ENCODE measurements around the gene CELSR3. TPM values are rescaled to one million over a fixed set of nuclear protein-coding genes. Genes with fewer than 3 reads are reported as not detected.

The CELSR3 gene
- total RNA-seq, 1 donor from 2014 or later, result 9.8 TPM

GRCh38 chr3:48598323-48599076 is 64.2 kb downstream of the CELSR3 start:
- Mint-ChIP-seq H3K4me3 (peak overlapping the region; percentile 22), H3K4me1 (ENCODE audit: unreplicated experiment) (peaks cover 32% of the 10 kb centered on the region), H3K9me3 (no peaks in the 10 kb centered on the region), H3K27ac (peak overlapping the region; percentile 84), H3K27me3 (peaks cover 3% of the 10 kb centered on the region), H3K36me3 (peaks cover 17% of the 10 kb centered on the region)
- DNase-seq (ENCODE audit: extremely low spot score, unreplicated experiment), result no peak
- TF ChIP-seq CTCF (conservative IDR thresholded peaks at IDR 0.05), result no peak

- H3K36me3 Mint-ChIP-seq, result peaks cover 11% of the 10 kb centered on the region
- no peaks in the 10 kb centered on the region for H3K9me3 Mint-ChIP-seq
- peak overlapping the region; percentile 12 for H3K4me3 Mint-ChIP-seq
- peaks cover 3% of the 10 kb centered on the region for H3K27me3 Mint-ChIP-seq
- no peak for TF ChIP-seq CTCF (conservative IDR thresholded peaks at IDR 0.05)
- H3K27ac Mint-ChIP-seq, result peak overlapping the region; percentile 84
- DNase-seq (ENCODE audit: extremely low spot score, unreplicated experiment), result no peak
- peaks cover 32% of the 10 kb centered on the region for H3K4me1 Mint-ChIP-seq (ENCODE audit: unreplicated experiment)
Observed at GRCh38 chr3:48597408-48597800, 65.3 kb downstream of the CELSR3 start.

DNA sequence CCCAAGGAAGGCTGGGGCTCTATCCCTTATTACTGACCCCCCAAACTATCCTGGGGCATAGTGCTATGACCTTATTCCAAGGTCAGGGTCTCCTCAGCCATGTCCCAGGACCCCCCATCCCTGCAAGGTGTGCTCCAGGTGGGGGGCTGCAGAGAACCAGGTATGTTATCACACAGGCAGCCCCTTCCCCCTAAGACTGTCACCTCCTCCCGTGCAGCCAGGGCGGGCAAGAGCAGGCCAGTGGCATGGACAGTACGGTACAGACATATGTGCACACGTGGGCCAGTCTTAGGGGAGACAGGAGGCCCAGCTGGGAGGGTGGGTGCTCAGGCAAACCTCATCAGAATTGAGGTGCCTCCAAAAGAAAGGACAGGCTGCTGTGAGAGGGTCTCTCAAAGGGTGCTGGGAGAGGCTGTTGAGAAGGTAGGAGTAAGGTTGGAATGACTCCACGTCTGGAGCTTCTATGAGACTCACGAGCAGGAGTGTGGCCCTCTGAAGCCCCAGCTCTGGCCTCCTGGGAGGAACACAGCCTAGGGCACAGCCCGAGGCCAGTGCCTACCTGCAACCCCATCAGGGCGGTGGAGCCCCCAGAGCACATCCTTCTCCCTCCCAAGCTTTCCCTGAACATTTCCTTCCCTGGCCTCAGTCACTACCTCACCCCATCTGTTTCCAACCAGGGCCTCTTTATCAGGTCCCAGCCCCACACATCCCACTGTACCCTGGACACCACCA is 65.8 kb downstream of the CELSR3 start:
- H3K4me3 Mint-ChIP-seq, result peak overlapping the region; percentile 12
- H3K4me1 Mint-ChIP-seq (ENCODE audit: unreplicated experiment), result peaks cover 32% of the 10 kb centered on the region
- H3K36me3 Mint-ChIP-seq, result peaks cover 9% of the 10 kb centered on the region
- no peaks in the 10 kb centered on the region for H3K9me3 Mint-ChIP-seq
- H3K27ac Mint-ChIP-seq, result peak overlapping the region; percentile 84
- no peak for DNase-seq (ENCODE audit: extremely low spot score, unreplicated experiment)
- H3K27me3 Mint-ChIP-seq, result peaks cover 3% of the 10 kb centered on the region
- TF ChIP-seq CTCF (conservative IDR thresholded peaks at IDR 0.05), result no peak

GRCh38 chr3:48596157-48596556 is 66.5 kb downstream of the CELSR3 start:
- Mint-ChIP-seq H3K4me3 (peak overlapping the region; percentile 41), H3K9me3 (no peaks in the 10 kb centered on the region), H3K27ac (peak overlapping the region; percentile 75), H3K36me3 (peaks cover 9% of the 10 kb centered on the region), H3K4me1 (ENCODE audit: unreplicated experiment) (peaks cover 32% of the 10 kb centered on the region), H3K27me3 (peaks cover 3% of the 10 kb centered on the region)
- no peak for DNase-seq (ENCODE audit: extremely low spot score, unreplicated experiment)
- no peak for TF ChIP-seq CTCF (conservative IDR thresholded peaks at IDR 0.05)

DNA sequence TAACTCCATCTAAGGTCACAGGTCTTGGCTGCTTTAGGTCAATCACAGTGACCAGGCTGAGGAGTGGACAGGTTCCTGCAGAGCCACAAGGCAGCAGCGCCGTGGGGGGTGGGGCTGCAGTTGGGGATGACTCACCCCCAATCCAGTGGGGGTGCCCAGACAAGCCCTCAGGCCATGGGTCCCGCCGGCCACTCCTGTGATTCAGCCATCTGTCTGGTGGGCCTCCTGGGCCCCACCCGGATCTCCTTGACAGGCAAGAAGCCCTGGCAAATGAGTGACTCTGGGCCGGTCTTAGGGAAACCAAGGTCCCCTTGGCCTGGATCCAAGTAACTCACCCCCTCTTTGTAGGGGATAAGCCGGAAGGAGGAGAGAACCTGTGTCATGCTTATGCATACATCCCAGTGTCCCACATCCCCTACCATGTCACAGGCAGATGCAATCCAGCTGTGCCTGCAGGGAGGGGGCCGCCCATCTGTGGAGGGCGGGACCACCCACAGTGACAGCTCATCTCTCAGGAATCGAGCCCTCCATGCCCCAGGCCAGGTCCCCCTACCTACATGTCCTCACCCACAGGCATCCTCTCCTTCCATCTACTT is 67.1 kb downstream of the CELSR3 start:
- peak overlapping the region; percentile 75 for H3K27ac Mint-ChIP-seq
- H3K9me3 Mint-ChIP-seq, result no peaks in the 10 kb centered on the region
- no peak for TF ChIP-seq CTCF (conservative IDR thresholded peaks at IDR 0.05)
- no peak for DNase-seq (ENCODE audit: extremely low spot score, unreplicated experiment)
- H3K4me1 Mint-ChIP-seq (ENCODE audit: unreplicated experiment), result peaks cover 32% of the 10 kb centered on the region
- H3K36me3 Mint-ChIP-seq, result peaks cover 13% of the 10 kb centered on the region
- H3K4me3 Mint-ChIP-seq, result peak overlapping the region; percentile 41
- peaks cover 3% of the 10 kb centered on the region for H3K27me3 Mint-ChIP-seq

All from type B pancreatic cell (in vitro differentiated cells).